Trophoblast cell (in vitro differentiated cells and primary cell): Measurements from ENCODE around the gene NCLN.

ENCODE experiments used
- DNase-seq, 2 donors: peaks; one replicate each; pipeline ENCODE4 v3.0.0-alpha.2; 2016
- H2AFZ ChIP-seq: 2 replicates; pipeline ENCODE4 v1.6.1; 2013; ENCODE audit warnings: low read length, moderate library complexity, mild to moderate bottlenecking; ENCODE audit not compliant: insufficient read depth, poor library complexity
- H2AK5ac ChIP-seq: 2 replicates; pipeline ENCODE4 v1.6.1; 2013; ENCODE audit warnings: mild to moderate bottlenecking, low read length
- H2BK120ac ChIP-seq: 2 replicates; pipeline ENCODE4 v1.6.1; 2013; ENCODE audit warnings: low read length, mild to moderate bottlenecking, moderate library complexity; ENCODE audit not compliant: insufficient read depth, poor library complexity
- H2BK12ac ChIP-seq: 2 replicates; pipeline ENCODE4 v1.6.1; 2013; ENCODE audit warnings: mild to moderate bottlenecking, low read length, moderate library complexity
- H2BK5ac ChIP-seq: 2 replicates; pipeline ENCODE4 v1.6.1; 2013; ENCODE audit warnings: low read length, low read depth, moderate library complexity, mild to moderate bottlenecking; ENCODE audit not compliant: poor library complexity
- H3K14ac ChIP-seq: 2 replicates; pipeline ENCODE4 v1.6.1; 2013; ENCODE audit warnings: mild to moderate bottlenecking, low read length
- H3K18ac ChIP-seq: 2 replicates; pipeline ENCODE4 v1.6.1; 2013; ENCODE audit warnings: mild to moderate bottlenecking, low read length
- H3K23ac ChIP-seq: 2 replicates; pipeline ENCODE4 v1.6.1; 2013; ENCODE audit warnings: low read length
- H3K27ac ChIP-seq: 2 replicates; pipeline ENCODE4 v1.5.1; 2013; ENCODE audit warnings: low read depth, mild to moderate bottlenecking, inconsistent platforms, low read length, moderate library complexity
- H3K27me3 ChIP-seq: 2 replicates; pipeline ENCODE4 v1.6.1; 2013; ENCODE audit warnings: inconsistent platforms, mild to moderate bottlenecking, low read length, moderate library complexity; ENCODE audit not compliant: insufficient read depth
- H3K36me3 ChIP-seq, 2 experiments: 1 replicate in 1 of 2; 2 replicates in 1 of 2; pipeline ENCODE4 v1.6.1; 2013; ENCODE audit warnings: low read length in 2 of 2, mild to moderate bottlenecking in 2 of 2, moderate library complexity in 1 of 2; ENCODE audit not compliant: insufficient read depth in 2 of 2, control insufficient read depth in 1 of 2
- H3K4ac ChIP-seq: 2 replicates; pipeline ENCODE4 v1.6.1; 2013; ENCODE audit warnings: low read depth, mild to moderate bottlenecking, low read length, moderate library complexity
- H3K4me1 ChIP-seq, 2 experiments: 1 replicate in 1 of 2; 2 replicates in 1 of 2; pipeline ENCODE4 v1.6.1; 2013; ENCODE audit warnings: low read length in 2 of 2, mild to moderate bottlenecking in 2 of 2, moderate library complexity in 1 of 2; ENCODE audit not compliant: insufficient read depth in 2 of 2, control insufficient read depth in 1 of 2
- H3K4me2 ChIP-seq: 2 replicates; pipeline ENCODE4 v1.6.1; 2013; ENCODE audit warnings: inconsistent platforms, mild to moderate bottlenecking, low read length, moderate library complexity
- H3K4me3 ChIP-seq: 2 replicates; pipeline ENCODE4 v1.5.1; 2013; ENCODE audit warnings: mild to moderate bottlenecking, low read depth, low read length, inconsistent platforms
- H3K79me1 ChIP-seq: one replicate; pipeline ENCODE4 v1.6.1; 2013; ENCODE audit warnings: low read length
- H3K79me2 ChIP-seq: 2 replicates; pipeline ENCODE4 v1.6.1; 2013; ENCODE audit warnings: low read length, mild to moderate bottlenecking; ENCODE audit not compliant: control insufficient read depth, insufficient read depth, poor library complexity
- H3K9ac ChIP-seq: 2 replicates; pipeline ENCODE4 v1.6.1; 2013; ENCODE audit warnings: mild to moderate bottlenecking, low read length
- H3K9me3 ChIP-seq: 2 replicates; pipeline ENCODE4 v1.6.1; 2013; ENCODE audit warnings: low read depth, mild to moderate bottlenecking, control low read depth, inconsistent platforms, low read length; ENCODE audit not compliant: insufficient read depth
- H4K12ac ChIP-seq: 2 replicates; pipeline ENCODE4 v1.6.1; 2013; ENCODE audit warnings: low read depth, mild to moderate bottlenecking, low read length, moderate library complexity
- H4K8ac ChIP-seq: 2 replicates; pipeline ENCODE4 v1.6.1; 2013; ENCODE audit warnings: low read depth, mild to moderate bottlenecking, low read length, moderate library complexity
- H4K91ac ChIP-seq: one replicate; pipeline ENCODE4 v1.6.1; 2013; ENCODE audit warnings: low read depth, mild to moderate bottlenecking, low read length, moderate library complexity
- WGBS: extraction: QIAGEN DNeasy Blood & Tissue Kit; methylation state at CpG from one replicate; pipeline ENCODE4 v1.1.7; 2013; ENCODE audit warnings: missing lambda C conversion rate; ENCODE audit not compliant: insufficient read length, insufficient coverage; ENCODE audit errors: extremely low coverage; 5-methylcytosine and 5-hydroxymethylcytosine counted together

NCLN gene

GRCh38 chr19:3203805-3204645 lies 18.3 kb downstream of the NCLN start:
- Histone ChIP-seq H4K91ac (no peak overlapping the region), H3K79me1 (no peaks in the 10 kb centered on the region), H4K12ac (no peak overlapping the region), H3K27ac (no peak overlapping the region), H3K27me3 (no peaks in the 10 kb centered on the region), H2AK5ac (no peak overlapping the region), H2AFZ (no peak overlapping the region), H3K14ac (no peak overlapping the region), H3K23ac (no peak overlapping the region), H3K79me2 (no peaks in the 10 kb centered on the region), H2BK5ac (no peak overlapping the region), H3K4ac (no peak overlapping the region), H2BK12ac (no peak overlapping the region), H3K4me3 (no peak overlapping the region), H2BK120ac (no peak overlapping the region), H3K36me3 (peaks cover 66% of the 10 kb centered on the region in 2 experiments), H3K9ac (no peak overlapping the region), H3K9me3 (peaks cover 3% of the 10 kb centered on the region), H3K4me1 (no peaks in the 10 kb centered on the region), H3K18ac (no peak overlapping the region), H4K8ac (no peak overlapping the region), H3K4me2 (no peak overlapping the region)
- no peak for DNase-seq
- WGBS: no CpG with 5 or more reads among the region's 43 CpGs

- H3K36me3 ChIP-seq: peaks cover 66% of the 10 kb centered on the region in 2 experiments
- no peaks in the 10 kb centered on the region for H3K79me2 ChIP-seq
- no peak overlapping the region for H3K9ac ChIP-seq
- H4K91ac ChIP-seq: no peak overlapping the region
- no peaks in the 10 kb centered on the region for H3K4me1 ChIP-seq
- H3K4ac ChIP-seq: no peak overlapping the region
- no peak overlapping the region for H3K18ac ChIP-seq
- no peak overlapping the region for H3K27ac ChIP-seq
- no peak overlapping the region for H3K4me2 ChIP-seq
- H2AK5ac ChIP-seq: no peak overlapping the region
- H4K12ac ChIP-seq: no peak overlapping the region
- no peak overlapping the region for H4K8ac ChIP-seq
- no peak overlapping the region for H2BK12ac ChIP-seq
- no peak overlapping the region for H3K4me3 ChIP-seq
- no peak overlapping the region for H3K23ac ChIP-seq
- H2AFZ ChIP-seq: no peak overlapping the region
- peaks cover 3% of the 10 kb centered on the region for H3K9me3 ChIP-seq
- H3K79me1 ChIP-seq: no peaks in the 10 kb centered on the region
- H2BK120ac ChIP-seq: no peak overlapping the region
- DNase-seq: no peak
- H3K14ac ChIP-seq: no peak overlapping the region
- no CpG with 5 or more reads among the region's 35 CpGs for WGBS
- H2BK5ac ChIP-seq: no peak overlapping the region
- no peaks in the 10 kb centered on the region for H3K27me3 ChIP-seq
Observed at GRCh38 chr19:3204646-3205275, 19.0 kb downstream of the NCLN start.

DNA sequence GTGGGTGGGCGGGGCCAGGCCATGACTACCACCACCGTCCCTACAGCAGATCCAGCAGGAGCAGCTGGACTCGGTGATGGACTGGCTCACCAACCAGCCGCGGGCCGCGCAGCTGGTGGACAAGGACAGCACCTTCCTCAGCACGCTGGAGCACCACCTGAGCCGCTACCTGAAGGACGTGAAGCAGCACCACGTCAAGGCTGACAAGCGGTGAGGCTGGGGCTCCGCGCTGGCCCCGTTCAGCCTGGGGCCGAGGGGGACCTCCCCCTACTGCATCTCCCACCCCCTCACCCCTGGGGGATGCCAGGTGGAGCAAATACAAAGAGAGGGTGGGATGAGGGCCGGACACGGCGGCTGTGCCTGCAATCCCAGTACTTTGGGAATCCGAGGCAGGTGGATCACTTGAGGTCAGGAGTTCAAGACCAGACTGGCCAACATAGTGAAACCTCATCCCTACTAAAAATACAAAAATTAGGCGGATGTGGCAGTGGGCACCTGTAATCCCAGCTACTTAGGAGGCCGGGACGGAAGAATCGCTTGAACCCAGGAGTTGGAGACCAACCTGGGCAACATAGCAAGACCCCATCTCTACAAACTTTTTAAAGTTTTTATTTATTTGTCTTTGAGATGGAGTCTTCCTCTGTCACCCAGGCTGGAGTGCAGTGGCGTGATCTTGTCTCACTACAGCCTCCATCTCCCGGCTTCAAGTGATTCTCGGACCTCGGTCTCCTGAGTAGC lies 20.7 kb downstream of the NCLN start:
- Histone ChIP-seq H3K27me3 (no peaks in the 10 kb centered on the region), H3K4me3 (no peak overlapping the region), H2BK120ac (no peak overlapping the region), H3K4me2 (no peak overlapping the region), H3K9me3 (peaks cover 3% of the 10 kb centered on the region), H3K27ac (no peak overlapping the region), H3K4ac (no peak overlapping the region), H4K12ac (no peak overlapping the region), H2AK5ac (no peak overlapping the region), H3K9ac (no peak overlapping the region), H2BK5ac (no peak overlapping the region), H4K91ac (no peak overlapping the region), H3K14ac (no peak overlapping the region), H3K23ac (no peak overlapping the region), H3K79me2 (no peaks in the 10 kb centered on the region), H2AFZ (no peak overlapping the region), H2BK12ac (no peak overlapping the region), H3K79me1 (no peaks in the 10 kb centered on the region), H3K4me1 (no peaks in the 10 kb centered on the region), H3K36me3 (peaks cover 62 to 63% of the 10 kb centered on the region in 2 experiments), H3K18ac (no peak overlapping the region), H4K8ac (no peak overlapping the region)
- no peak for DNase-seq
- WGBS: no CpG with 5 or more reads among the region's 28 CpGs

- H3K23ac ChIP-seq: no peak overlapping the region
- H3K27ac ChIP-seq: no peak overlapping the region
- no peak overlapping the region for H3K4ac ChIP-seq
- no peak overlapping the region for H3K18ac ChIP-seq
- WGBS: no CpG with 5 or more reads among the region's 43 CpGs
- DNase-seq: no peak
- H3K27me3 ChIP-seq: no peaks in the 10 kb centered on the region
- H2BK12ac ChIP-seq: no peak overlapping the region
- no peaks in the 10 kb centered on the region for H3K4me1 ChIP-seq
- no peak overlapping the region for H3K4me2 ChIP-seq
- H2BK120ac ChIP-seq: no peak overlapping the region
- peaks cover 3% of the 10 kb centered on the region for H3K9me3 ChIP-seq
- no peak overlapping the region for H2AFZ ChIP-seq
- no peak overlapping the region for H4K8ac ChIP-seq
- H3K9ac ChIP-seq: no peak overlapping the region
- H3K79me1 ChIP-seq: no peaks in the 10 kb centered on the region
- no peak overlapping the region for H2AK5ac ChIP-seq
- no peak overlapping the region for H4K91ac ChIP-seq
- no peak overlapping the region for H2BK5ac ChIP-seq
- H3K79me2 ChIP-seq: no peaks in the 10 kb centered on the region
- peaks cover 53% of the 10 kb centered on the region in 2 experiments for H3K36me3 ChIP-seq
- no peak overlapping the region for H4K12ac ChIP-seq
- H3K4me3 ChIP-seq: no peak overlapping the region
- no peak overlapping the region for H3K14ac ChIP-seq
Observed at GRCh38 chr19:3207461-3208242, 21.9 kb downstream of the NCLN start.
